OCI-LY7 (cell line): Measurements from ENCODE around the gene IQCC. TPM values are rescaled to one million over a fixed set of nuclear protein-coding genes. Genes with fewer than 3 reads are reported as not detected.

Experiments used
- BruUV-seq: library from RNA; stranded (reverse); fragments of 400-500 nt; replicated peaks from 2 replicates; lab custom pipeline; 2021; lab: Mats Ljungman, UMichigan
- CTCF ChIA-PET: fragments of 300-600 bp; sonication (Branson Sonifier 250); formaldehyde crosslinking; loops from one replicate; lab custom pipeline; 2022; ENCODE audit warnings: antibody characterized with exemption; ENCODE audit not compliant: unreplicated experiment; lab: Charles Lee
- POLR2A ChIA-PET: fragments of 300-600 bp; sonication (Branson Sonifier 250); formaldehyde crosslinking; loops from one replicate; lab custom pipeline; 2022; ENCODE audit warnings: antibody characterized with exemption; lab: Charles Lee
- DNase-seq: peaks from one replicate; pipeline ENCODE4 v3.0.0-alpha.2; 2015; ENCODE audit warnings: low spot score
- H2AFZ ChIP-seq: fragments of 200-600 bp; sonication (generic), shearing (Covaris generic); 2 replicates; pipeline ENCODE4 v1.6.1; 2014; ENCODE audit warnings: mild to moderate bottlenecking, antibody characterized with exemption, low read length, moderate library complexity
- H3K27ac ChIP-seq: fragments of 200-600 bp; sonication (generic); 2 replicates; pipeline ENCODE4 v1.5.1; 2014; ENCODE audit warnings: mixed run types, low read depth, mild to moderate bottlenecking, moderate library complexity, low read length, inconsistent platforms; ENCODE audit not compliant: poor library complexity, severe bottlenecking
- H3K36me3 ChIP-seq: fragments of 200-600 bp; sonication (generic); 2 replicates; pipeline ENCODE4 v1.6.1; 2014; ENCODE audit warnings: mild to moderate bottlenecking, antibody characterized with exemption, low read length, moderate library complexity, mixed read lengths; ENCODE audit not compliant: insufficient read depth
- H3K4me1 ChIP-seq: fragments of 200-600 bp; sonication (generic); 2 replicates; pipeline ENCODE4 v1.5.1; 2014; ENCODE audit warnings: mild to moderate bottlenecking, low read length; ENCODE audit not compliant: insufficient read depth, poor library complexity, severe bottlenecking
- H3K4me2 ChIP-seq: fragments of 200-600 bp; sonication (generic); 2 replicates; pipeline ENCODE4 v1.6.1; 2014; ENCODE audit warnings: mild to moderate bottlenecking, low read length
- H3K4me3 ChIP-seq: fragments of 200-600 bp; sonication (generic); 2 replicates; pipeline ENCODE4 v1.5.1; 2014; ENCODE audit warnings: mild to moderate bottlenecking, low read depth, low read length; ENCODE audit not compliant: poor library complexity, severe bottlenecking
- H3K79me2 ChIP-seq: fragments of 200-600 bp; sonication (generic); 2 replicates; pipeline ENCODE4 v1.6.1; 2016; ENCODE audit warnings: low read depth, mild to moderate bottlenecking, low read length, moderate library complexity, mixed read lengths; ENCODE audit not compliant: insufficient read depth
- H3K9me2 ChIP-seq: fragments of 200-600 bp; sonication (generic); 2 replicates; pipeline ENCODE4 v1.6.1; 2016; ENCODE audit warnings: mild to moderate bottlenecking, low read length, mixed read lengths; ENCODE audit not compliant: insufficient read depth
- H3K9me3 ChIP-seq: fragments of 200-600 bp; sonication (generic); 2 replicates; pipeline ENCODE4 v1.6.1; 2014; ENCODE audit warnings: mild to moderate bottlenecking, mixed run types, low read length, mixed read lengths
- H4K20me1 ChIP-seq: fragments of 200-600 bp; sonication (generic); 2 replicates; pipeline ENCODE4 v1.6.1; 2014; ENCODE audit warnings: mild to moderate bottlenecking, antibody characterized with exemption, low read length, moderate library complexity, mixed read lengths; ENCODE audit not compliant: insufficient read depth
- EZH2phosphoT487 ChIP-seq: fragments of 200-600 bp; sonication (generic); IDR thresholded peaks from 2 replicates; pipeline ENCODE4 v1.6.1; 2018; ENCODE audit warnings: low read depth, borderline replicate concordance, mild to moderate bottlenecking, mixed run types, antibody characterized with exemption, low read length, moderate library complexity, mixed read lengths
- intact Hi-C: fragments of 100-400 bp; cut with micrococcal nuclease; formaldehyde crosslinking; loops from one replicate; pipeline ENCODE4 v1.10.0; 2022; ENCODE audit not compliant: unreplicated experiment
- total RNA-seq, 2 experiments: library from RNA; depleted of rRNA in 1 of 2; stranded (reverse); fragments of >200 nt in 1 of 2; shearing (Covaris generic) in 1 of 2; gene quantifications; 2 replicates each; pipeline ENCODE4 v1.2.3, GENCODE V29; 2014 to 2022
- TF ChIP-seq, protein P1 (sequence below): fragments of 200-600 bp; sonication (generic); conservative IDR thresholded peaks from 2 replicates; pipeline ENCODE4 v1.5.1; 2014; ENCODE audit warnings: mild to moderate bottlenecking, antibody characterized with exemption, low read length, moderate library complexity, mixed read lengths

Gene IQCC
- total RNA-seq, 2 experiments from 2014 or later: 8.0 to 14.5 TPM

DNA sequence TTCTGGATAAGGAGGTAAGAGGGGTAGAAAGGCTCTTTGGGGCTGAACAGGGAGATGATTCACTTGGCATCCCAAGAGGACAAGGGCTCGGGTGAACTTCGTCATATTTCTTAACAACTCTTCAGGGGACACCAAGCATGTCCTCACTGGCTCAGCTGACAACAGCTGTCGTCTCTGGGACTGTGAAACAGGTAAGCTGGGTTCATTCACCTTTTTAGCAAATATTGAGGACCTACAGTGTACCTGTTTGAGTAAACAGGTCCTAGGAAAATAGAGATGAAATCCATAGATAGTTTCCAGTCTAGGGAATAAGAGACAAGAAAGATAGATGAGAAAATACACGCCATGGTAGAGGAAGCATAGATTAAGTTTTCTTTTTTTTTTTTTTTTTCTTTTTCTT, 18.8 kb downstream of the IQCC start:
- H3K36me3 ChIP-seq: peaks cover 57% of the 10 kb centered on the region
- intact Hi-C loops: no loop called here
- ChIA-PET POLR2A (no interaction called here), CTCF (no interaction called here)
- peaks cover 23% of the 10 kb centered on the region for H3K79me2 ChIP-seq
- H3K4me3 ChIP-seq: no peak overlapping the region
- H3K4me1 ChIP-seq: peaks cover 33% of the 10 kb centered on the region
- H3K9me2 ChIP-seq: no peaks in the 10 kb centered on the region
- peak overlapping the region; percentile 99; the same call in 1 of the 2 replicates for H3K4me2 ChIP-seq
- no peak overlapping the region for H3K27ac ChIP-seq
- H3K9me3 ChIP-seq: no peaks in the 10 kb centered on the region
- H4K20me1 ChIP-seq: no peaks in the 10 kb centered on the region
- H2AFZ ChIP-seq: no peak overlapping the region
- no peak for TF ChIP-seq EZH2phosphoT487
- TF ChIP-seq, protein P1, sequence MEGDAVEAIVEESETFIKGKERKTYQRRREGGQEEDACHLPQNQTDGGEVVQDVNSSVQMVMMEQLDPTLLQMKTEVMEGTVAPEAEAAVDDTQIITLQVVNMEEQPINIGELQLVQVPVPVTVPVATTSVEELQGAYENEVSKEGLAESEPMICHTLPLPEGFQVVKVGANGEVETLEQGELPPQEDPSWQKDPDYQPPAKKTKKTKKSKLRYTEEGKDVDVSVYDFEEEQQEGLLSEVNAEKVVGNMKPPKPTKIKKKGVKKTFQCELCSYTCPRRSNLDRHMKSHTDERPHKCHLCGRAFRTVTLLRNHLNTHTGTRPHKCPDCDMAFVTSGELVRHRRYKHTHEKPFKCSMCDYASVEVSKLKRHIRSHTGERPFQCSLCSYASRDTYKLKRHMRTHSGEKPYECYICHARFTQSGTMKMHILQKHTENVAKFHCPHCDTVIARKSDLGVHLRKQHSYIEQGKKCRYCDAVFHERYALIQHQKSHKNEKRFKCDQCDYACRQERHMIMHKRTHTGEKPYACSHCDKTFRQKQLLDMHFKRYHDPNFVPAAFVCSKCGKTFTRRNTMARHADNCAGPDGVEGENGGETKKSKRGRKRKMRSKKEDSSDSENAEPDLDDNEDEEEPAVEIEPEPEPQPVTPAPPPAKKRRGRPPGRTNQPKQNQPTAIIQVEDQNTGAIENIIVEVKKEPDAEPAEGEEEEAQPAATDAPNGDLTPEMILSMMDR: no peak
- BruUV-seq: no TSS peak
- DNase-seq: no peak

DNA sequence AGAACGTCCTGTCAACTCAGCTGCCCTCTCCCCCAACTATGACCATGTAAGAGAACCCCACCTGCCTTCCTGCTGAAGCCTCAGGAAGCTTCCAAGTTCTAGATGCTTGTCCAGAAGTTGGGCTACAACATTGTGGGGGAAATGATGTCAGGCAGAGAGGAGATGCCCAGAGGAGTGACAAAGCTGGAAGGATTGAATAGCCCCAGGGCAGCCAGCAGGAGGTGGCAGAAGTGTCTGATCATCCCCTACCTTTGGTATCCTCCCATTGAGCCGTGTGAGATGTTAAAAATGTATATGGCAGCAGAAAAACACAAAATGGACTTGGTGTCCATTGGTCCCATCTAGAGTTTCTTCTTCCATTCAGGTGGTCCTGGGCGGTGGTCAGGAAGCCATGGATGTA, 23.3 kb downstream of the IQCC start:
- H2AFZ ChIP-seq: no peak overlapping the region
- no peaks in the 10 kb centered on the region for H4K20me1 ChIP-seq
- peaks cover 3% of the 10 kb centered on the region for H3K4me1 ChIP-seq
- no peak for DNase-seq
- intact Hi-C loops: no loop called here
- BruUV-seq: no TSS peak
- no peak overlapping the region for H3K4me2 ChIP-seq
- CTCF ChIA-PET: no interaction called here
- H3K4me3 ChIP-seq: no peak overlapping the region
- POLR2A ChIA-PET: interaction anchor here (1.2 to 1.3 kb wide), 2 partner anchors 12 to 17 kb away, joined by 3 to 5 read pairs; no protein-coding TSS in a partner anchor
- no peaks in the 10 kb centered on the region for H3K9me3 ChIP-seq
- peaks cover 8% of the 10 kb centered on the region for H3K79me2 ChIP-seq
- TF ChIP-seq, protein P1: no peak
- no peak for TF ChIP-seq EZH2phosphoT487
- no peak overlapping the region for H3K27ac ChIP-seq
- H3K36me3 ChIP-seq: peaks cover 93% of the 10 kb centered on the region
- H3K9me2 ChIP-seq: no peaks in the 10 kb centered on the region

DNA sequence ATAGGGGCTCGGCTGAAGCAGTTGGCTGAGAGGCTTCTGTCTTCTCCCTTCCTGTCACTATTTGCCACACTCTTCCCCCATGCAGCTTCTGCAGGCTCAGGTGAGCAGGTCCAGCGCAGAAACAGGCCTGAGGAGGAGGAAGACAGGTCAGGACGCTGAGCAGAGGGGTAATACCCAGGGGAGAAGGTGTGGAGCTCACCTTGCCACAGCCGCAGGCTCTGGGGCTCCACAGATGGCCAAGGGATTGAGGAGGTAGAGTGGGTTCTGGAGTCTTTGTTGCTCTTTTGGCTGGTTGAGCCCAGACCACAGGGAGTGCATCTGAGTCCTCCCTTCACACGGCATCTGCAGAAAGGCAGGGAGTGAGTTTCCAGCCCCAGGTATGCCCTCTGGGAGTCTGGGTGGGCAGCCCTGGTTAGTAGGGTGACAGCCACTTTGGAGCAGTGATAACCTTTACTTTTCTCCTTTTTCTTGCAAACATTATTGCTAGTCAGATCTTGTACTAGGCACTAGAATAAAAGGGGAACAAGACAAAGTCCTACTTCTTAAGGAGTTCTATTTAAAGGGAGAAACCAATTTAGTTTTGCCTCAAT, 26.5 kb downstream of the IQCC start:
- Histone ChIP-seq H3K27ac (no peak overlapping the region), H3K9me3 (no peaks in the 10 kb centered on the region), H4K20me1 (no peaks in the 10 kb centered on the region), H3K4me1 (no peaks in the 10 kb centered on the region), H3K4me2 (no peak overlapping the region), H2AFZ (no peak overlapping the region), H3K9me2 (no peaks in the 10 kb centered on the region), H3K36me3 (peaks cover 72% of the 10 kb centered on the region), H3K4me3 (no peak overlapping the region), H3K79me2 (no peaks in the 10 kb centered on the region)
- intact Hi-C loops: no loop called here
- ChIA-PET CTCF (no interaction called here), POLR2A (no interaction called here)
- TF ChIP-seq, protein P1: no peak
- TF ChIP-seq EZH2phosphoT487: no peak
- BruUV-seq: no TSS peak
- no peak for DNase-seq
